HepG2 (cell line): ENCODE measurements around the gene AP1M1. TPM values are rescaled to one million over a fixed set of nuclear protein-coding genes. Genes with fewer than 3 reads are reported as not detected.

Experiments
- IRF1 ChIP-seq: sonication (generic); formaldehyde crosslinking; IDR thresholded peaks from 2 replicates; pipeline ENCODE4 v1.4.0; 2020; ENCODE audit warnings: low read depth, mild to moderate bottlenecking, missing genetic modification reagents
- LBX2 ChIP-seq: sonication (generic); formaldehyde crosslinking; IDR thresholded peaks from 2 replicates; pipeline ENCODE4 v1.5.0; 2020; ENCODE audit warnings: missing genetic modification reagents, mild to moderate bottlenecking, borderline replicate concordance
- MTA1 ChIP-seq: sonication (generic); formaldehyde crosslinking; IDR thresholded peaks from 2 replicates; pipeline ENCODE4 v1.4.0; 2020; ENCODE audit warnings: missing genetic modification reagents, mild to moderate bottlenecking, borderline replicate concordance
- NFYC ChIP-seq: IDR thresholded peaks from 2 replicates; pipeline ENCODE4 v1.6.1; 2016; ENCODE audit warnings: missing genetic modification reagents, missing compliant biosample characterization
- NR2F2 ChIP-seq: IDR thresholded peaks from 2 replicates; pipeline ENCODE4 v1.6.1; 2012; ENCODE audit warnings: low read depth, inconsistent platforms, borderline replicate concordance
- PRDM15 ChIP-seq: sonication (generic); formaldehyde crosslinking; IDR thresholded peaks from 2 replicates; pipeline ENCODE4 v1.4.0; 2020; ENCODE audit warnings: missing genetic modification reagents
- RFX5 ChIP-seq: IDR thresholded peaks from 2 replicates; pipeline ENCODE4 v1.6.1; 2011; ENCODE audit warnings: low read depth, low read length, improper control_type of control experiment
- THAP9 ChIP-seq: sonication (generic); formaldehyde crosslinking; IDR thresholded peaks from 2 replicates; pipeline ENCODE4; 2020; ENCODE audit warnings: missing genetic modification reagents, mild to moderate bottlenecking, borderline replicate concordance
- ZNF251 ChIP-seq: sonication (generic); formaldehyde crosslinking; IDR thresholded peaks from 2 replicates; pipeline ENCODE4 v1.9.0; 2021; ENCODE audit warnings: mild to moderate bottlenecking, missing genetic modification reagents
- ZNF414 ChIP-seq: sonication (generic); formaldehyde crosslinking; IDR thresholded peaks from 2 replicates; pipeline ENCODE4 v1.5.0; 2020; ENCODE audit warnings: missing genetic modification reagents
- ZNF512 ChIP-seq: sonication (generic); formaldehyde crosslinking; IDR thresholded peaks from 2 replicates; pipeline ENCODE4 v1.4.0; 2020; ENCODE audit warnings: mild to moderate bottlenecking, missing genetic modification reagents
- ZNF609 ChIP-seq: sonication (generic); formaldehyde crosslinking; IDR thresholded peaks from 2 replicates; pipeline ENCODE4 v1.4.0; 2020; ENCODE audit warnings: mild to moderate bottlenecking, missing genetic modification reagents, borderline replicate concordance
- ZNF788 ChIP-seq: sonication (generic); formaldehyde crosslinking; IDR thresholded peaks from 2 replicates; pipeline ENCODE4 v1.5.0; 2020; ENCODE audit warnings: mild to moderate bottlenecking, missing genetic modification reagents, borderline replicate concordance
- polyA plus RNA-seq, 8 experiments: library from polyadenylated mRNA; depleted of rRNA in 3 of 8; stranded (reverse) in 7 of 8; unstranded in 1 of 8; fragments of >200 nt; fragmentation: Illumina TruSeq in 4 of 8; extraction: Trizol in 4 of 8; gene quantifications; 2 replicates each; pipeline versions ENCODE4 v1.2.1 to v1.2.3, GENCODE V29; 2011 to 2016; ENCODE audit warnings: low read depth in 4 of 8, missing spikeins in 1 of 8, mixed read lengths in 1 of 8; ENCODE audit not compliant: insufficient read depth in 1 of 8
- total RNA-seq, 5 experiments: library from RNA; depleted of rRNA; stranded (reverse); fragments of >200 nt; fragmentation: Illumina TruSeq; extraction: Trizol; gene quantifications; 2 replicates each; pipeline ENCODE4 v1.2.3, GENCODE V29; 2016; ENCODE audit warnings: low read depth in 1 of 5

The AP1M1 gene
- total and polyA plus RNA-seq, 2 of the 13 experiments (the other 11 are each of a cell fraction or from before 2014, with no cell fraction given) = 34.4 to 46.1 TPM

GRCh38 chr19:16295057-16295456 is 97.3 kb downstream of the AP1M1 start (continued):
- TF ChIP-seq ZNF609 (CRISPR knock-in tag) (no peak), ZNF512 (CRISPR knock-in tag) (no peak), NR2F2 (no peak), THAP9 (no peak), ZNF414 (no peak), ZNF788 (CRISPR knock-in tag) (no peak), IRF1 (CRISPR knock-in tag) (no peak), ZNF251 (CRISPR knock-in tag) (no peak), RFX5 (no peak), NFYC (CRISPR knock-in tag) (no peak), PRDM15 (CRISPR knock-in tag) (no peak), LBX2 (CRISPR knock-in tag) (no peak), MTA1 (no peak)
